ENCODE results near the gene PLA2G2F. TPM values are rescaled to one million over a fixed set of nuclear protein-coding genes. Genes with fewer than 3 reads are reported as not detected.

Gene PLA2G2F
- total and polyA plus RNA-seq, 2 of the 8 experiments (the other 6 are each of a cell fraction or from before 2014, with no cell fraction given) = not detected

DNA sequence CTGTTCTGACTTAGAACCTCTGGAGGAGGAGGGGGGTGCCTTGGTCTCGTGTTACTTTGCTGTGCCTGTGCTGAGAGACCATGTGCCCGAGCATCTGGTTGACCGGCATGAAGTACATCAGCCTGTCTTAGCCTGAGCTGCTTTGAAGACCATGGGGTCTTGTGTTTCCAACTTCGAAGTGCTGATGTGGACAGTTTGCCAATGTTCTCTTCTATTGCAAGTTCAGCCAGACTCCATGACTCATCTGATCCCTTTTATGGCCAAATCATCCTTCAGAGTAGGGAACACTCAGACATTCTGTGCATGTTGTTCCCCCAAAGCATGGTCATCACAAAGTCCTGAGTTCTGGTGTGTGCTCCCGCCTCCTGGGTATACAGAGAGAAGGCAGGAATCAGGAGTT lies 53.2 kb downstream of the PLA2G2F start (continued):
- TF ChIP-seq CHD7 (IDR thresholded peaks at IDR 0.05; ENCODE audit: insufficient replicate concordance, low read length) = no peak
- TF ChIP-seq HDAC2 (IDR thresholded peaks at IDR 0.05; ENCODE audit: borderline replicate concordance in 1 of 2, low read depth in 2 of 2, low read length in 2 of 2) = no peak
- no peak for TF ChIP-seq ZNF274 (IDR thresholded peaks at IDR 0.05; ENCODE audit: borderline replicate concordance, extremely low read depth, low read length)
